GM08714 (cell line): ENCODE measurements around the gene LENG8.
"Not testable (repeated sequence)": the region's sequence is repeated elsewhere in the genome, so short reads cannot be mapped to it uniquely, and the experiment has no call there.

Experiments
- H3K4me3 ChIP-seq: fragments of 200-500 bp; sonication (Bioruptor generic); 2 replicates; pipeline ENCODE4 v1.5.1; 2014; ENCODE audit warnings: mild to moderate bottlenecking, low read length, inconsistent platforms
- ZNF274 ChIP-seq: IDR thresholded peaks from 2 replicates; pipeline ENCODE4 v1.6.1; 2012; ENCODE audit warnings: mild to moderate bottlenecking, low read depth, low read length

LENG8 gene

GRCh38 chr19:54459282-54460229 lies 10.6 kb downstream of the LENG8 start:
- H3K4me3 ChIP-seq, result no peak overlapping the region
- no peak for TF ChIP-seq ZNF274

GRCh38 chr19:54460230-54461005 lies 11.4 kb downstream of the LENG8 start:
- no peak for TF ChIP-seq ZNF274
- H3K4me3 ChIP-seq, result no peak overlapping the region

GRCh38 chr19:54461210-54461609 lies 12.2 kb downstream of the LENG8 start:
- no peak overlapping the region for H3K4me3 ChIP-seq
- no peak for TF ChIP-seq ZNF274

GRCh38 chr19:54461613-54462012 lies 12.6 kb downstream of the LENG8 start:
- no peak overlapping the region for H3K4me3 ChIP-seq
- no peak for TF ChIP-seq ZNF274

- peak overlapping the region; percentile 58; the same call in 1 of the 2 replicates for H3K4me3 ChIP-seq
- TF ChIP-seq ZNF274, result no peak
Observed at GRCh38 chr19:54462047-54462654, 13.2 kb downstream of the LENG8 start.

- H3K4me3 ChIP-seq, result peak overlapping the region; percentile 58; the same call in 1 of the 2 replicates
- no peak for TF ChIP-seq ZNF274
Observed at GRCh38 chr19:54462655-54463530, 13.9 kb downstream of the LENG8 start.

- peak within 1 kb of the TSS; percentile 66 for H3K4me3 ChIP-seq
- no peak for TF ChIP-seq ZNF274
Observed at GRCh38 chr19:54463531-54464043, 14.6 kb downstream of the LENG8 start, which contains the start of gene LENG9. Gene LENG9, minus strand, starts transcription at chr19:54463778. Its CDS starts 252 bp downstream, at chr19:54463526.

GRCh38 chr19:54464044-54464629 lies 15.1 kb downstream of the LENG8 start:
- peak overlapping the region; percentile 66 for H3K4me3 ChIP-seq
- no peak for TF ChIP-seq ZNF274

- no peak for TF ChIP-seq ZNF274
- peak overlapping the region; percentile 66 for H3K4me3 ChIP-seq
Observed at GRCh38 chr19:54464630-54465425, 15.8 kb downstream of the LENG8 start.

- no peak for TF ChIP-seq ZNF274
- no peak overlapping the region for H3K4me3 ChIP-seq
Observed at GRCh38 chr19:54465426-54466109, 16.6 kb downstream of the LENG8 start.

- not testable (repeated sequence) for H3K4me3 ChIP-seq
Observed at GRCh38 chr19:54466110-54466480, 17.1 kb downstream of the LENG8 start.

GRCh38 chr19:54469496-54469934 lies 20.5 kb downstream of the LENG8 start:
- H3K4me3 ChIP-seq, result no peak overlapping the region

More at GRCh38 chr19:54469496-54469934, 20.5 kb downstream of the LENG8 start:
- TF ChIP-seq ZNF274, result no peak
